Measurements from ENCODE around the gene DSCAML1.

DNA sequence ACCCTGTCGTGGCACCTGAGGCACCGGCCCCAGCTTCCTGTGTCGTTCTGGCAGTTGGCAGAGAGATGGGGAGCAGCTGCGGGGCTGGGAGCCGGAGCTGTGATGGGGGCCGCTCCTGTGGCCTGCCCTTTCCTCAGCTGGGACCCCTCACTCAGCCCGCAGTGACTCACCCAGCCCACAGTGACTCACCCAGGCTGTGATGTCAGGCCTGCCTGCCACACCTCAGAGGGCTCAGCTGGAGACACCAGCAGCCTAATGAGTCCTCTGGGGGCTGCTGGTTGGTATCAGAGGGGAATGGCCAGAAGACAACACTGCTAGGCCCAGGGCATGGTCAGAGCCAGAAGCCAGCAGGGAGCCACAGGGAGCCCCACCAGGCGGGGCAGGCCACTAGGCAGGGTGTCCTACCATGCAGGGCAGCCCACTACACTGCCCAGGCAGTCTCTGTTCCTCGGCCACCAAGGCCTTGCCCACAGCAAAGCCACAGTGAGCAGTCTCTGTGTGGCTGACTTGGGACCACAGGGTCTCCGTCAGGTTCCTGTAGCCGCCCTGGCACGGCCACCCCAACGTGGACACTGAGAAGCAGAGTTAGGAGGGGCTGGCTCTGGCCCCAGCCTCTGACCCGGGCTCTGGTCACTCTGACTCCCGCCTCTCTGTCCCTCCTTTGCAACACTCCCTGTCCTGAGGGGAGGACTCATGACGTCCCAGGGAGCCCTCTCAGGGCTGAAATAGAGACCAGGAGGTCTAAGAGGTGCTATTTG is 31.8 kb upstream of the DSCAML1 start:
- TF ChIP-seq POLR2A (IDR thresholded peaks at IDR 0.05; ENCODE audit: borderline replicate concordance, extremely low read depth, insufficient read depth, insufficient read length) (no peak), EZH2 (IDR thresholded peaks at IDR 0.05) (no peak), EZH2phosphoT487 (IDR thresholded peaks at IDR 0.05; ENCODE audit: borderline replicate concordance) (no peak), RAD21 (IDR thresholded peaks at IDR 0.05; ENCODE audit: low read depth) (no peak), SIN3A (IDR thresholded peaks at IDR 0.05; ENCODE audit: low read depth) (no peak), CEBPB (IDR thresholded peaks at IDR 0.05; ENCODE audit: low read depth) (no peak), JUND (IDR thresholded peaks at IDR 0.05) (no peak), SRF (IDR thresholded peaks at IDR 0.05; ENCODE audit: low read depth) (no peak), FOSL1 (IDR thresholded peaks at IDR 0.05; ENCODE audit: low read depth) (no peak), POLR2AphosphoS5 (IDR thresholded peaks at IDR 0.05; ENCODE audit: low read depth, low read length) (no peak)
- TF ChIP-seq, protein P1, sequence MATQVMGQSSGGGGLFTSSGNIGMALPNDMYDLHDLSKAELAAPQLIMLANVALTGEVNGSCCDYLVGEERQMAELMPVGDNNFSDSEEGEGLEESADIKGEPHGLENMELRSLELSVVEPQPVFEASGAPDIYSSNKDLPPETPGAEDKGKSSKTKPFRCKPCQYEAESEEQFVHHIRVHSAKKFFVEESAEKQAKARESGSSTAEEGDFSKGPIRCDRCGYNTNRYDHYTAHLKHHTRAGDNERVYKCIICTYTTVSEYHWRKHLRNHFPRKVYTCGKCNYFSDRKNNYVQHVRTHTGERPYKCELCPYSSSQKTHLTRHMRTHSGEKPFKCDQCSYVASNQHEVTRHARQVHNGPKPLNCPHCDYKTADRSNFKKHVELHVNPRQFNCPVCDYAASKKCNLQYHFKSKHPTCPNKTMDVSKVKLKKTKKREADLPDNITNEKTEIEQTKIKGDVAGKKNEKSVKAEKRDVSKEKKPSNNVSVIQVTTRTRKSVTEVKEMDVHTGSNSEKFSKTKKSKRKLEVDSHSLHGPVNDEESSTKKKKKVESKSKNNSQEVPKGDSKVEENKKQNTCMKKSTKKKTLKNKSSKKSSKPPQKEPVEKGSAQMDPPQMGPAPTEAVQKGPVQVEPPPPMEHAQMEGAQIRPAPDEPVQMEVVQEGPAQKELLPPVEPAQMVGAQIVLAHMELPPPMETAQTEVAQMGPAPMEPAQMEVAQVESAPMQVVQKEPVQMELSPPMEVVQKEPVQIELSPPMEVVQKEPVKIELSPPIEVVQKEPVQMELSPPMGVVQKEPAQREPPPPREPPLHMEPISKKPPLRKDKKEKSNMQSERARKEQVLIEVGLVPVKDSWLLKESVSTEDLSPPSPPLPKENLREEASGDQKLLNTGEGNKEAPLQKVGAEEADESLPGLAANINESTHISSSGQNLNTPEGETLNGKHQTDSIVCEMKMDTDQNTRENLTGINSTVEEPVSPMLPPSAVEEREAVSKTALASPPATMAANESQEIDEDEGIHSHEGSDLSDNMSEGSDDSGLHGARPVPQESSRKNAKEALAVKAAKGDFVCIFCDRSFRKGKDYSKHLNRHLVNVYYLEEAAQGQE (IDR thresholded peaks at IDR 0.05; ENCODE audit: low read depth) = no peak
- TF ChIP-seq, protein P2, sequence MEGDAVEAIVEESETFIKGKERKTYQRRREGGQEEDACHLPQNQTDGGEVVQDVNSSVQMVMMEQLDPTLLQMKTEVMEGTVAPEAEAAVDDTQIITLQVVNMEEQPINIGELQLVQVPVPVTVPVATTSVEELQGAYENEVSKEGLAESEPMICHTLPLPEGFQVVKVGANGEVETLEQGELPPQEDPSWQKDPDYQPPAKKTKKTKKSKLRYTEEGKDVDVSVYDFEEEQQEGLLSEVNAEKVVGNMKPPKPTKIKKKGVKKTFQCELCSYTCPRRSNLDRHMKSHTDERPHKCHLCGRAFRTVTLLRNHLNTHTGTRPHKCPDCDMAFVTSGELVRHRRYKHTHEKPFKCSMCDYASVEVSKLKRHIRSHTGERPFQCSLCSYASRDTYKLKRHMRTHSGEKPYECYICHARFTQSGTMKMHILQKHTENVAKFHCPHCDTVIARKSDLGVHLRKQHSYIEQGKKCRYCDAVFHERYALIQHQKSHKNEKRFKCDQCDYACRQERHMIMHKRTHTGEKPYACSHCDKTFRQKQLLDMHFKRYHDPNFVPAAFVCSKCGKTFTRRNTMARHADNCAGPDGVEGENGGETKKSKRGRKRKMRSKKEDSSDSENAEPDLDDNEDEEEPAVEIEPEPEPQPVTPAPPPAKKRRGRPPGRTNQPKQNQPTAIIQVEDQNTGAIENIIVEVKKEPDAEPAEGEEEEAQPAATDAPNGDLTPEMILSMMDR (IDR thresholded peaks at IDR 0.05 in 2 of 3, conservative IDR thresholded peaks at IDR 0.05 in 1 of 3; ENCODE audit: borderline replicate concordance in 1 of 3, insufficient read depth in 1 of 3, low read depth in 2 of 3, low read length in 2 of 3) = no peak

All from HCT116 (cell line).